Activated CD4-positive, alpha-beta memory T cell treated with anti-CD3 and anti-CD28 coated beads for 36 hours (primary cell): ENCODE results near the gene RFC4. TPM values are rescaled to one million over a fixed set of nuclear protein-coding genes. Genes with fewer than 3 reads are reported as not detected.

ENCODE experiments used
- CTCF ChIA-PET: fragments of 350-600 bp; sonication (Branson Sonifier 250); formaldehyde crosslinking; loops from one replicate; lab custom pipeline; 2021; ENCODE audit warnings: antibody characterized with exemption, inconsistent platforms; lab: Charles Lee
- POLR2A ChIA-PET: fragments of 350-600 bp; sonication (Branson Sonifier 250); formaldehyde crosslinking; loops from one replicate; lab custom pipeline; 2021; ENCODE audit warnings: antibody characterized with exemption; lab: Charles Lee
- DNase-seq: peaks from one replicate; pipeline ENCODE4 v3.0.0-alpha.2; 2020
- H3K27ac Mint-ChIP-seq: one replicate; pipeline ENCODE4 v1.8.0; 2021; ENCODE audit warnings: mixed read lengths
- H3K27me3 Mint-ChIP-seq: one replicate; pipeline ENCODE4 v1.8.0; 2021; ENCODE audit warnings: mixed read lengths
- H3K36me3 Mint-ChIP-seq: one replicate; pipeline ENCODE4 v1.8.0; 2021; ENCODE audit warnings: mixed read lengths
- H3K4me1 Mint-ChIP-seq: one replicate; pipeline ENCODE4 v1.8.0; 2021; ENCODE audit warnings: low read depth, mixed read lengths
- H3K4me3 Mint-ChIP-seq: one replicate; pipeline ENCODE4 v1.8.0; 2021; ENCODE audit warnings: mild to moderate bottlenecking, mixed read lengths
- H3K9me3 Mint-ChIP-seq: one replicate; pipeline ENCODE4 v1.8.0; 2021; ENCODE audit warnings: mixed read lengths
- intact Hi-C: fragments of 100-400 bp; cut with micrococcal nuclease; formaldehyde crosslinking; loops from one replicate; pipeline ENCODE4 v1.15.1; 2023
- total RNA-seq, 2 experiments: library from RNA; stranded (reverse); gene quantifications; one replicate each; pipeline ENCODE4 v1.2.3, GENCODE V29; 2021

The RFC4 gene
- total RNA-seq, 2 experiments from 2014 or later, result 118 to 127 TPM

DNA sequence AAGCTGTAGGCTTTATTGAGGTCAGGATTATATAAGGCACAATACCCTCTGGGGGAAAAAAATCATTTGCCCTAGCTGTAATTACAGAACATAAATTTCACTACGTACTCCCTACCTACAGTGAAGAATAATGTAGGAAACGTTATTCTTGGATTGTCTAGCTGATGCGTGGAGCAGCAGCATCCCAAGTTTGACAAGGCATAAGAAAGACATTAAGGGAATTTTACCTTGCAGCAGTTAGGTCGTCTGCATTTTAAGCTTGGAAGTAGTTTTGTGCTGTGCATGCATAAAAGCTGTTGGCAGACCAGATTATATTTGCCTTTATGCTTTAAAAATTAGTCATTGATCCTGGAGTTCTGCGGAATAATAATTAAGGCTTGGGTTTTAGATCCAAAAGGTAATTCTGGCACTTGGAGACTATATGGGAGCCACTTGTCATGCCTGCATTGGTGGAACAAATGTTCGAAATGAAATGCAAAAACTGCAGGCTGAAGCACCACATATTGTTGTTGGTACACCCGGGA lies 20.7 kb downstream of the RFC4 start:
- peak overlapping the region; percentile 99 for H3K27ac Mint-ChIP-seq
- intact Hi-C loops, result loop anchor here (5.0 kb wide), 2 partner anchors 37 to 147 kb away; partner anchors contain the start of gene ST6GAL1
- ChIA-PET POLR2A (interaction anchor here (0.6 to 4.6 kb wide), 11 partner anchors 11 to 853 kb away, joined by 3 to 87 read pairs (median 6); partner anchors contain the start of genes DNAJB11 and TRA2B), CTCF (interaction anchor here (0.8 to 2.2 kb wide), 2 partner anchors 169 to 171 kb away, joined by 3 to 10 read pairs; no protein-coding TSS in a partner anchor)
- H3K36me3 Mint-ChIP-seq, result peaks cover 68% of the 10 kb centered on the region
- H3K27me3 Mint-ChIP-seq, result no peaks in the 10 kb centered on the region
- peak overlapping the region; percentile 97 for H3K4me3 Mint-ChIP-seq
- no peaks in the 10 kb centered on the region for H3K9me3 Mint-ChIP-seq
- DNase-seq, result no peak
- peaks cover 48% of the 10 kb centered on the region for H3K4me1 Mint-ChIP-seq

DNA sequence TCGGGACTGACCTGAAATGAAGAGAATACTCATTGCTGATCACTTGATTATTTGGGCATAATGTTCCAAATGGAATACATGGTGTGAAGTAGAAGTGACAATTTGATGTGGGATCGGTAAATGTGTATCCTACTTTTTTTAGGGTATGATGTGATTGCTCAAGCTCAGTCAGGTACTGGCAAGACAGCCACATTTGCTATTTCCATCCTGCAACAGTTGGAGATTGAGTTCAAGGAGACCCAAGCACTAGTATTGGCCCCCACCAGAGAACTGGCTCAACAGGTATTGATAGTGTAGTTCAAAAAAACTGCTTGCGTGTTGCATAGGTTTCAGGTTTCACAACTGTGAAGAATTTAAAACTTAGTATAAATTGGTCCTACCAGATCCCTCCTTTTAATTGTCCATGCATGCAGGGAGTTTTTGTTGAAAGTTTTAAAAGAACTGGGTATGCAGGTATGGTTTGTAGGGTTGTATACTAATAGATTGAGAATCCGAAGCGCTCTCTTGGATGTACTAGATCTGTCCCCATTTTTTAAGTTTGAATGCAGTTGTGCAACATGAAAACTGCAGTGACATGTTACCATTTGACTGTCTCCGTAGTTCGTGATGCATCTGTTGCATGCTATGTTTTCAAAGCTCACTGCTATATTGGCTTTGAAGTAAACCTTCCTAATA lies 21.3 kb downstream of the RFC4 start:
- no peak for DNase-seq
- CTCF ChIA-PET, result interaction anchor here (0.8 to 2.2 kb wide), 2 partner anchors 168 to 171 kb away, joined by 3 to 10 read pairs; no protein-coding TSS in a partner anchor
- H3K4me1 Mint-ChIP-seq, result peaks cover 48% of the 10 kb centered on the region
- no peaks in the 10 kb centered on the region for H3K9me3 Mint-ChIP-seq
- peaks cover 67% of the 10 kb centered on the region for H3K36me3 Mint-ChIP-seq
- H3K27ac Mint-ChIP-seq, result peak overlapping the region; percentile 99
- H3K4me3 Mint-ChIP-seq, result peak overlapping the region; percentile 97
- POLR2A ChIA-PET, result interaction anchor here (0.8 to 4.6 kb wide), 20 partner anchors 12 to 853 kb away, joined by 3 to 87 read pairs (median 8); partner anchors contain the start of genes DNAJB11, RFC4, TBCCD1 and TRA2B
- intact Hi-C loops, result loop anchor here (1.0 to 5.0 kb wide), 4 partner anchors 37 to 242 kb away; partner anchors contain the start of gene ST6GAL1
- no peaks in the 10 kb centered on the region for H3K27me3 Mint-ChIP-seq

DNA sequence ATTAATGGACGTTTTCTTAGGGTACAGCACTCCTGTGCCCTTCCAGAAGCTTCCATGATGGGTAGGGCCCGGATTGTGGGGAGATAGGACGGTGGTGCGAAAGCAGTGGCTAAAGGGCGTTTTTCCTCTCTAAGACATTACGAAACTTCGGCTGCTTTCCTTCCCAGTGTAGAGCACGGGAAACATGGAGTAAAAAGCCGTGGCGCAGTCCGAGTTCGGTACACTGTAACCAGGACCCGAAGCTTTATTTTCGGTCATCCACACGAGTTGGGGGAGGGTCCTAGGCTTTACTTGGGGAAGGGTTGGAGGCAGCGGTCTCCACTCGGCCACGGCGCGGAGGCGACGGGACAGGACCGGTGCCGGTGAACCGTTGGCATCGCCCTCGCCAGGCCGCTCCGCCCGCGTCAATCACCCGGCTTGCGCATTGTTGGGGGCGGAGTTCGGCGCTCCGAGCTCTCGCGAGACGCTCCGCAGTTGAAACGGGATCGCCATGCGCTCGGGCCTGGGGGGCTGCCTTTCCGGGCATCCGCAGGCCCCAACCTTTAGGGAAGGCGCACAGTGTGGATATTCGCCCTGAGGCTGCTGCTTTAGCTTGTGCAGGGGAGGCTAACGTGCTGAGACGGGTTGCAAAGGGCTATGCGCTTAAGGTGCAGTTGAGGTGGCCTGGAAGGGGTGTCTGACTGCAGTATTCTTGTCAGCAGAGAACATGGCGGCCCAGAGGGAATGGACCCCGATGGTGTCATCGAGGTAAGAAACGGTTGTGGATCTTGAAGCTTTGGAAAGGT lies 22.4 kb downstream of the RFC4 start:
- ChIA-PET POLR2A (interaction anchor here (0.6 to 4.6 kb wide), 28 partner anchors 8 to 855 kb away, joined by 3 to 87 read pairs (median 7); partner anchors contain the start of genes DNAJB11, RFC4, TBCCD1 and TRA2B), CTCF (interaction anchor here (0.7 to 2.2 kb wide), 3 partner anchors 167 to 170 kb away, joined by 3 to 10 read pairs (median 7); no protein-coding TSS in a partner anchor)
- Mint-ChIP-seq H3K4me3 (peak overlapping the region; percentile 97), H3K36me3 (peaks cover 60% of the 10 kb centered on the region), H3K4me1 (peaks cover 45% of the 10 kb centered on the region), H3K27ac (peak overlapping the region; percentile 99), H3K9me3 (no peaks in the 10 kb centered on the region), H3K27me3 (no peaks in the 10 kb centered on the region)
- intact Hi-C loops, result loop anchor here (1.0 to 5.0 kb wide), 7 partner anchors 12 to 847 kb away; partner anchors contain the start of genes DNAJB11 and RFC4
- peak; percentile 83 for DNase-seq

DNA sequence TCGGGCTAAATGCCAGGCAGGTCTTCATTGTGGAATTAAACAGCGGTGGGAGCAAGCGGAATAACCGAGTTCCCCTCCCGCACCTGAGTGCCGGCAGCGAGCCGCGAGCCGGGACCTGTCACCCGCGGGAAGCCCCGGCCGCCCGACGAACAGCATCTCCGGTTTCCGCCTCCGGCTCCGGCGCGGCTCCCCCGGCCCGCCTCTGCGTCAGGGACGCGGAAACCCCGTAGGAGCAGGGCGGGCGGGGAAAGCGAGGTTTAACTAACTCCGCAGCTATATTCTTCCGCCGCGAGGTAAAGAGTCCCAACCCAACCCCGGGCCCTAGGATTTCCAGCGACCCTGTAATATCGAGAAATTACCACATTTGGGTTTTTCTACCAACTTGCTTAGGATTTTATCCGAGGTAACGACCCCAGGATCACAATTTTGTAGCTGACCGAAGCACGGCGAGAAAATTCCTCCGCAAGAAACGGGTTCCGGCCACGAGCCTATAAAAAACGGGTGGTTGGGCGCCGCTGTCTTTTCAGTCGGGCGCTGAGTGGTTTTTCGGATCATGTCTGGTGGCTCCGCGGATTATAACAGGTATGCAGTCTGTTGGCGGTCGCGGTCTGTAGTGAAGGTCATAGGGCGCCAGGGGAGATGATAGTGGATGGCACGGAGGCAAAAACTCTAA lies 23.1 kb downstream of the RFC4 start, which contains the start of gene EIF4A2:
Gene EIF4A2, plus strand, starts transcription at position 520 of the 673 bp plus-strand sequence. Its CDS starts 34 bp downstream, at position 554.
- peak; percentile 92 for DNase-seq
- Mint-ChIP-seq H3K27me3 (no peaks in the 10 kb centered on the region), H3K4me3 (peak within 1 kb of the TSS; percentile 97), H3K4me1 (peaks cover 37% of the 10 kb centered on the region), H3K9me3 (no peaks in the 10 kb centered on the region), H3K27ac (peak within 1 kb of the TSS; percentile 99), H3K36me3 (peaks cover 53% of the 10 kb centered on the region)
- intact Hi-C loops, result loop anchor here (1.0 to 5.0 kb wide), 6 partner anchors 11 to 846 kb away; partner anchors contain the start of genes DNAJB11 and RFC4
- ChIA-PET POLR2A (interaction anchor here (0.6 to 4.6 kb wide), 25 partner anchors 9 to 854 kb away, joined by 3 to 87 read pairs (median 8); partner anchors contain the start of genes DNAJB11, RFC4, TBCCD1 and TRA2B), CTCF (interaction anchor here (0.7 to 1.0 kb wide), 2 partner anchors 167 to 169 kb away, joined by 3 to 7 read pairs; no protein-coding TSS in a partner anchor)

DNA sequence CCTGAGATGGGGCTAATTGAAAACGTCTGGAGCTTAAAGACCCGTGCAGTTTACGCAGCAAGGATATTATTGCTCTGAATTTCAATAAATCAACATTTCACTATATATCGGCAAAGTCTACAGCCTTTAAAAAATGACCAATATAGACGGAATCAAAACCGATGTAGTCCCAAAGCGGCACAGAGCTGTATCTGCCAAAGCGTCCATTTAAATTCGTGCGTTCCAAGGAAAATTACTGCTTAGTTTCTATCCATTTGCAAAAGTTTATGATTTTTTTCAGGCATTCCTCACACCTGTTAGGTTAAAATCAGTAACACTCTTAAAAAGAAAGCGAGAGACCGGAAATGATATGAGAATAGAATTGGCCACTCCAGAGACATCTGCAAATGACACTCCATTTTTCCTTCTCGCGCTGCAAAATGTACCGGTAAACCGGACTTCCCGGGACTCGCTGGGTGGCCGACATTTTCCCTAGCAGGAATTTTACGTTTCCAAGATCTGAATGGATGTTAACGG lies 23.7 kb downstream of the RFC4 start:
- CTCF ChIA-PET, result interaction anchor here (0.8 to 1.0 kb wide), 2 partner anchors 127 to 168 kb away, joined by 3 to 7 read pairs; no protein-coding TSS in a partner anchor
- POLR2A ChIA-PET, result interaction anchor here (0.8 to 4.6 kb wide), 19 partner anchors 9 to 852 kb away, joined by 3 to 87 read pairs (median 10); partner anchors contain the start of genes DNAJB11, RFC4, TBCCD1 and TRA2B
- Mint-ChIP-seq H3K9me3 (no peaks in the 10 kb centered on the region), H3K4me3 (peak overlapping the region; percentile 97), H3K4me1 (peaks cover 32% of the 10 kb centered on the region), H3K27ac (peak overlapping the region; percentile 99), H3K27me3 (no peaks in the 10 kb centered on the region), H3K36me3 (peaks cover 47% of the 10 kb centered on the region)
- DNase-seq, result no peak
- intact Hi-C loops, result loop anchor here (1.0 to 5.0 kb wide), 6 partner anchors 10 to 845 kb away; partner anchors contain the start of genes DNAJB11 and RFC4

DNA sequence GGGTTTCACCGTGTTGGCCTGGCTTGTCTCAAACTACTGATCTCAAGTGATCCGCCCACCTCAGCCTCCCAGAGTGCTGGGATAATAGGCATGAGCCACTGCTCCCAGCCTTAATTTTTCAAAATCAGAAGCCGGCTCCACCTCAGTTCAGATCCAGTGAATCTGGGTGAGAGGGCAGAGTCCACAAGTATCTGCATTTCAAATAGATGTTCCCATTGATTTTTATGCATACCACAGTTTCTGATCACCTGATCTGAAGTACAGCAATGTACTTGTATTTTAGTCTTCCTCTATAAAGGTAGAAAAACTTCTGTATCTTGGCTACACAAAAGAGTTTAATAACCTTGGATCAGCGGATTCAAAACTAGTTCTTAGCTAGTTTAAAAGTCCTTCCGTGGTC lies 27.1 kb downstream of the RFC4 start:
- H3K9me3 Mint-ChIP-seq, result no peaks in the 10 kb centered on the region
- ChIA-PET CTCF (interaction anchor here (0.7 to 1.8 kb wide), 2 partner anchors 15 to 835 kb away, joined by 3 to 6 read pairs; no protein-coding TSS in a partner anchor), POLR2A (no interaction called here)
- H3K27me3 Mint-ChIP-seq, result no peaks in the 10 kb centered on the region
- DNase-seq, result no peak
- H3K4me3 Mint-ChIP-seq, result no peak overlapping the region
- peaks cover 13% of the 10 kb centered on the region for H3K36me3 Mint-ChIP-seq
- H3K27ac Mint-ChIP-seq, result no peak overlapping the region
- intact Hi-C loops, result no loop called here
- peaks cover 10% of the 10 kb centered on the region for H3K4me1 Mint-ChIP-seq

DNA sequence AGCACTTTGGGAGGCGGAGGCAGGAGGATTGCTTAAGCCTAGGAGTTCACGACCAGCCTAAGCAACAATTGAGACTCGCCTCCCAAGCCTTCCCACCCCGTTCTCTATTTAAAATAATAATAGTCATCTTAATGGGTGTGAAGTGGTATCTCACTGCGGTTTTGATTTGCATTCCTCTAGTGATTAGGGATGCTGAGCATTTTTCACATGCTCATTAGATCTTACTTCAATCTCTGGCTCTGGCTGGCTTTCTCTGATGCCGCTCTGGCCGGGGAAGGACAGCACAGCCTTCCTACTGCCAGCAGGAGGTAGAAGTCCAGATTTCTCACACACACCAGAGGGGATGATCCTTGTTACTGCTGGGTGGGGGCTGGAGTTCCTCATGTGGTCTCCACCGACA lies 30.3 kb downstream of the RFC4 start:
- intact Hi-C loops, result no loop called here
- POLR2A ChIA-PET, result no interaction called here
- H3K9me3 Mint-ChIP-seq, result no peaks in the 10 kb centered on the region

DNA sequence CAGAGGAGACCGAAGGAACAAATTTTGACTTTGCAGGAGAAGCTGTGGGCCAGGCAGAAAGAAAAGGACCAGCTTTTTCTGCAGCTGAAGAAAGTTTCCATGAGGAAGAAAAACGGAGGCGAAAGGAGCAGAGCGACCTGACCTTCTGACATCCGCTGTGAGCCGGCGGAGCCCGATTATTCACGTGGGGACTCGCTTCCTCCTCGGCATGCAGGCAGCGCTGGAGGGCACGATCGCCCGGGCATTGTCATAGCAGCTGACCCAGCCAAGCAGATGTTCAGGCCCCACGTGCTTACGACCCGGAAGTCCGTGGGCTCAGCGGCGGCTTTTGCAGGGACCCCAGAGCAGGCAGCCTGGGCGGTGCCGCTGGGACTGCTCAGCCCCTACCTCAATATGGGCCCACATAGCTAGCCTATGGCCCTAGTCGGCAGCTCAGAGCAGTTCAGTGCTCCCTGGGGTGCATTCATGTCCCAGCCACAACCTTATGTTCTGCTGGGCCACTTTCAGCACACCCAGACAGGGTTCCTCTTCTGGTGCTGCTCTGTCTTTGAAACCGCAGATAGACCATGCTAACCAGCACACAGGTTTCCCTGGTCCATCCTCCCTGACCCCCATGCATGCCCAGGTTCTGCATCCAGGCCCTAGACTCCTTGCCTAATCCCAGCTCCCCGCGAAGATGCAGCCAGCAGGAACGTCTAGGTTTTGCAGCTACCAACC lies 33.4 kb downstream of the RFC4 start:
- intact Hi-C loops, result loop anchor here (1.0 kb wide), 1 partner anchor 10 kb away; the partner anchor contains the start of gene EIF4A2
- Mint-ChIP-seq H3K4me3 (peak overlapping the region; percentile 82), H3K36me3 (no peaks in the 10 kb centered on the region), H3K4me1 (peaks cover 12% of the 10 kb centered on the region), H3K9me3 (no peaks in the 10 kb centered on the region), H3K27ac (peak overlapping the region; percentile 88), H3K27me3 (no peaks in the 10 kb centered on the region)
- ChIA-PET CTCF (interaction anchor here (1.0 to 2.7 kb wide), 8 partner anchors 34 to 830 kb away, joined by 3 to 15 read pairs (median 6); partner anchors contain the start of gene DNAJB11), POLR2A (interaction anchor here (0.7 to 5.7 kb wide), 9 partner anchors 11 to 201 kb away, joined by 3 to 87 read pairs (median 4); partner anchors contain the start of gene EIF4A2)
- DNase-seq, result peak; percentile 84

More for the DNA sequence above, 30.3 kb downstream of the RFC4 start:
- no peak for DNase-seq
- CTCF ChIA-PET, result no interaction called here
- Mint-ChIP-seq H3K27me3 (no peaks in the 10 kb centered on the region), H3K27ac (no peak overlapping the region), H3K4me1 (peaks cover 12% of the 10 kb centered on the region), H3K4me3 (no peak overlapping the region), H3K36me3 (no peaks in the 10 kb centered on the region)

DNA sequence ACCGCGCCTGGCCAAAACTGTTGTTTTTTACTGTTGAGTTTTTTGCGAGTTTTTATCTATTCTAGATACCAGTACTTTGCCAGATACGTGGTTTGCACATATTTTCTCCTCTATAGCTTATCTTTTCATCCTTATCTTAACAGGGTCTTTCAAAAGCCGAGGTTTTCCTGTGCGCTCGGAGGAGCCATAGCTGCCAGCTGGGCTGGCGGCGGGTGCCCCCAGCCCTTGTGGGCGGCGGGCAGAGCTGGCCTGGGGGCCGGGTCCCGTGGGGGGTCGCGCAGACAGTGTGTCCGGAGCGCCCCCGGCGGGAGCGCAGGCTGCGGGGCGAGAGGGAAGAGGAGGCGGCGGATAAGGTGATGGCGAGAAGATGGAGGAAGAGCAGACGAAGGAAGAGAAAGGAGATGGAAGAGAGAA lies 34.0 kb downstream of the RFC4 start:
- H3K36me3 Mint-ChIP-seq, result no peaks in the 10 kb centered on the region

More for the DNA sequence above, 34.0 kb downstream of the RFC4 start:
- POLR2A ChIA-PET, result interaction anchor here (0.9 to 5.7 kb wide), 7 partner anchors 12 to 201 kb away, joined by 3 to 87 read pairs (median 4); partner anchors contain the start of gene EIF4A2
- DNase-seq, result no peak
- peaks cover 12% of the 10 kb centered on the region for H3K4me1 Mint-ChIP-seq
- H3K27me3 Mint-ChIP-seq, result no peaks in the 10 kb centered on the region
- H3K9me3 Mint-ChIP-seq, result no peaks in the 10 kb centered on the region
- CTCF ChIA-PET, result interaction anchor here (1.0 to 2.7 kb wide), 8 partner anchors 35 to 829 kb away, joined by 3 to 15 read pairs (median 6); partner anchors contain the start of gene DNAJB11
- H3K27ac Mint-ChIP-seq, result peak overlapping the region; percentile 88
- intact Hi-C loops, result loop anchor here (1.0 kb wide), 1 partner anchor 11 kb away; the partner anchor contains the start of gene EIF4A2
- peak overlapping the region; percentile 82 for H3K4me3 Mint-ChIP-seq
